Endothelial cell of umbilical vein (primary cell): ENCODE measurements around the gene IQSEC2. TPM values are rescaled to one million over a fixed set of nuclear protein-coding genes. Genes with fewer than 3 reads are reported as not detected.
A peak's percentile ranks its signal among the peaks of the same experiment; 100 is the strongest.

Experiments
- BruUV-seq: library from RNA; stranded (reverse); fragments of 400-500 nt; replicated peaks from 2 replicates; lab custom pipeline; 2021; lab: Mats Ljungman, UMichigan
- CTCF ChIA-PET: fragments of 300-600, 350-600 bp; sonication (Branson Sonifier 250); formaldehyde crosslinking; loops from one replicate; lab custom pipeline; 2021; ENCODE audit warnings: antibody characterized with exemption, inconsistent platforms; lab: Charles Lee
- POLR2A ChIA-PET: fragments of 300-600, 350-600 bp; sonication (Branson Sonifier 250); formaldehyde crosslinking; loops from one replicate; lab custom pipeline; 2021; ENCODE audit warnings: antibody characterized with exemption, inconsistent platforms; lab: Charles Lee
- DNase-seq: peaks from one replicate; pipeline ENCODE4 v3.0.0-alpha.2; 2011; ENCODE audit warnings: low read depth, low spot score
- FAIRE-seq: peaks from 2 replicates; lab custom pipeline; 2011; peaks lifted over from hg19 to GRCh38; lab: Jason Lieb, UNC
- H2AFZ ChIP-seq: 2 replicates; pipeline ENCODE4 v1.6.0; 2012; ENCODE audit warnings: low read depth, low read length, control low read depth, inconsistent platforms
- H3K27ac ChIP-seq: 2 replicates; pipeline ENCODE4 v1.5.1; 2011; ENCODE audit warnings: low read depth, mild to moderate bottlenecking, control low read depth, low read length, moderate library complexity; ENCODE audit not compliant: insufficient read depth
- H3K27me3 ChIP-seq, 2 experiments: 2 replicates each; pipeline versions ENCODE4 v1.6.0 to v1.6.1; 2011; ENCODE audit warnings: low read length in 2 of 2, mixed read lengths in 1 of 2; ENCODE audit not compliant: control insufficient read depth in 2 of 2, insufficient read depth in 2 of 2
- H3K36me3 ChIP-seq, 2 experiments: 2 replicates in 1 of 2; 3 replicates in 1 of 2; pipeline ENCODE4 v1.5.1; 2011; ENCODE audit warnings: low read length in 2 of 2, mild to moderate bottlenecking in 1 of 2, moderate library complexity in 1 of 2; ENCODE audit not compliant: control insufficient read depth in 2 of 2, insufficient read depth in 2 of 2; ENCODE audit errors: extremely low read depth in 1 of 2
- H3K4me1 ChIP-seq: 3 replicates; pipeline ENCODE4 v1.5.1; 2011; ENCODE audit warnings: mild to moderate bottlenecking, low read length; ENCODE audit not compliant: control insufficient read depth, insufficient read depth; ENCODE audit errors: extremely low read depth
- H3K4me2 ChIP-seq: 2 replicates; pipeline ENCODE4 v1.6.1; 2011; ENCODE audit warnings: low read length, control low read depth, mixed read lengths; ENCODE audit not compliant: insufficient read depth
- H3K4me3 ChIP-seq, 3 experiments: fragments of 200-600 bp in 1 of 3; sonication (generic), shearing (Covaris generic) in 1 of 3; replicated peaks in 1 of 3; 2 replicates each; pipeline ENCODE4 v1.5.1; 2011 to 2016; ENCODE audit warnings: control low read depth in 3 of 3, low read length in 3 of 3, mild to moderate bottlenecking in 2 of 3, inconsistent platforms in 1 of 3, low read depth in 1 of 3, moderate library complexity in 1 of 3; ENCODE audit not compliant: insufficient read depth in 1 of 3
- H3K79me2 ChIP-seq: 2 replicates; pipeline ENCODE4 v1.6.0; 2012; ENCODE audit warnings: low read length, inconsistent platforms; ENCODE audit not compliant: control insufficient read depth, insufficient read depth
- H3K9ac ChIP-seq: replicated peaks from 2 replicates; pipeline ENCODE3; 2011; ENCODE audit warnings: low read length, control low read depth; ENCODE audit not compliant: insufficient read depth; ENCODE audit errors: extremely low read depth
- H3K9me1 ChIP-seq: replicated peaks from 3 replicates; pipeline ENCODE4 v1.6.0; 2011; ENCODE audit warnings: mild to moderate bottlenecking, low read length; ENCODE audit not compliant: control insufficient read depth, insufficient read depth; ENCODE audit errors: extremely low read depth
- H3K9me3 ChIP-seq: replicated peaks from 2 replicates; pipeline ENCODE4 v1.5.1; 2012; ENCODE audit warnings: low read length, inconsistent platforms; ENCODE audit not compliant: control insufficient read depth, insufficient read depth
- H4K20me1 ChIP-seq: replicated peaks from 2 replicates; pipeline ENCODE3; 2011; ENCODE audit warnings: mild to moderate bottlenecking, low read length; ENCODE audit not compliant: control insufficient read depth, insufficient read depth; ENCODE audit errors: extremely low read depth
- CTCF ChIP-seq, 2 donors: IDR thresholded peaks; 1 replicate in 1 of 2; 2 replicates in 1 of 2; pipeline ENCODE4 v1.5.1; 2011; ENCODE audit warnings: low read length in 2 of 2, mild to moderate bottlenecking in 2 of 2, moderate library complexity in 2 of 2, control low read depth in 1 of 2, inconsistent platforms in 1 of 2, low read depth in 1 of 2; ENCODE audit not compliant: insufficient read depth in 1 of 2; ENCODE audit errors: extremely low read depth in 1 of 2
- EZH2 ChIP-seq: IDR thresholded peaks from 2 replicates; pipeline ENCODE4 v1.6.1; 2012; ENCODE audit warnings: borderline replicate concordance, low read depth, mild to moderate bottlenecking, moderate library complexity, low read length, inconsistent platforms; ENCODE audit not compliant: severe bottlenecking
- FOS ChIP-seq: IDR thresholded peaks from 2 replicates; pipeline ENCODE4 v1.6.1; 2011; ENCODE audit warnings: mild to moderate bottlenecking, low read length, moderate library complexity, borderline replicate concordance; ENCODE audit not compliant: insufficient read depth
- GATA2 ChIP-seq: IDR thresholded peaks from 2 replicates; pipeline ENCODE4 v1.7.0; 2011; ENCODE audit warnings: low read depth, mild to moderate bottlenecking, moderate library complexity, mixed read lengths, low read length; ENCODE audit not compliant: insufficient read length, insufficient read depth
- JUN ChIP-seq: IDR thresholded peaks from 2 replicates; pipeline ENCODE4 v1.6.1; 2011; ENCODE audit warnings: borderline replicate concordance, low read depth; ENCODE audit not compliant: insufficient read length, insufficient read depth
- MAX ChIP-seq: IDR thresholded peaks from 2 replicates; pipeline ENCODE4 v1.6.1; 2011; ENCODE audit not compliant: insufficient read depth, insufficient read length
- MYC ChIP-seq: IDR thresholded peaks from one replicate; pipeline ENCODE4 v1.6.1; 2011; ENCODE audit warnings: mild to moderate bottlenecking, low read depth, low read length
- POLR2A ChIP-seq: IDR thresholded peaks from 2 replicates; pipeline ENCODE4 v1.6.1; 2012; ENCODE audit warnings: low read depth, mild to moderate bottlenecking, control low read depth, low read length
- POLR2AphosphoS5 ChIP-seq: IDR thresholded peaks from 2 replicates; pipeline ENCODE4 v1.6.1; 2012; ENCODE audit warnings: low read depth, mild to moderate bottlenecking, control low read depth, low read length, moderate library complexity; ENCODE audit not compliant: insufficient read depth
- dilution Hi-C: fragments of 300-500 bp; cut with MboI; formaldehyde crosslinking; loops from one replicate; pipeline ENCODE4 v1.15.0; 2019; ENCODE audit warnings: low sequenced_read_pairs; ENCODE audit not compliant: extremely low pct_ligation_motif_present
- intact Hi-C: fragments of 100-400 bp; cut with micrococcal nuclease; formaldehyde crosslinking; loops from one replicate; pipeline ENCODE4 v1.10.0; 2022
- polyA plus RNA-seq, 4 experiments: library from polyadenylated mRNA; depleted of rRNA in 3 of 4; stranded (reverse) in 3 of 4; unstranded in 1 of 4; fragments of >200 nt; gene quantifications; 2 replicates each; pipeline versions ENCODE4 v1.2.1 to v1.2.3, GENCODE V29; 2011 to 2012; ENCODE audit warnings: missing spikeins in 1 of 4
- total RNA-seq: library from RNA; stranded (reverse); gene quantifications from 2 replicates; pipeline ENCODE4 v1.2.3, GENCODE V29; 2021

IQSEC2 gene
- total and polyA plus RNA-seq, 2 donors (not counting 3 experiments of a cell fraction or from before 2014, with no cell fraction given): 5.4 to 9.9 TPM

- intact Hi-C loops: no loop called here
- no peaks in the 10 kb centered on the region for H4K20me1 ChIP-seq
- peaks cover 46 to 47% of the 10 kb centered on the region in 2 experiments for H3K27me3 ChIP-seq
These were observed 40.6 kb upstream of the IQSEC2 start for GRCh38 chrX:53321943-53322497.

GRCh38 chrX:53321230-53321942 is 40.0 kb upstream of the IQSEC2 start:
- TF ChIP-seq MYC (no peak), POLR2AphosphoS5 (no peak), EZH2 (no peak), MAX (no peak), JUN (no peak), CTCF (IDR thresholded peaks at IDR 0.05; ENCODE audit: extremely low read depth in 1 of 2, insufficient read depth in 1 of 2, low read depth in 1 of 2, low read length in 2 of 2) (no peak), FOS (no peak), GATA2 (no peak), POLR2A (no peak)
- POLR2A ChIA-PET: no interaction called here
- Histone ChIP-seq H3K27me3 (peaks cover 46 to 47% of the 10 kb centered on the region in 2 experiments), H3K4me2 (peak overlapping the region; percentile 34), H3K9me3 (no peaks in the 10 kb centered on the region), H3K27ac (no peak overlapping the region), H3K4me1 (peaks cover 6% of the 10 kb centered on the region), H3K79me2 (no peaks in the 10 kb centered on the region), H4K20me1 (no peaks in the 10 kb centered on the region), H3K9me1 (no peaks in the 10 kb centered on the region), H3K36me3 (no peaks in the 10 kb centered on the region), H3K4me3 (peak overlapping the region in 1 of 3 experiments; percentile 42), H3K9ac (no peak overlapping the region), H2AFZ (no peak overlapping the region)
- CTCF ChIA-PET: interaction anchor here (1.1 to 9.3 kb wide), 4 partner anchors 9 to 160 kb away, joined by 3 to 208 read pairs (median 24); partner anchors contain the start of genes RIBC1 and SMC1A
- dilution Hi-C loops (no loop called here), intact Hi-C loops (no loop called here)
- no peak for DNase-seq
- FAIRE-seq: peak; percentile 15
- no TSS peak for BruUV-seq

More at GRCh38 chrX:53321943-53322497, 40.6 kb upstream of the IQSEC2 start:
- TF ChIP-seq JUN: no peak
- no peaks in the 10 kb centered on the region for H3K79me2 ChIP-seq
- dilution Hi-C loops: no loop called here
- H3K4me3 ChIP-seq: no peak overlapping the region
- peaks cover 11% of the 10 kb centered on the region for H3K4me1 ChIP-seq
- no peak overlapping the region for H3K9ac ChIP-seq
- CTCF ChIA-PET: interaction anchor here (0.7 kb wide), 1 partner anchor 9 kb away, joined by 3 read pairs; no protein-coding TSS in a partner anchor
- no peak overlapping the region for H2AFZ ChIP-seq
- H3K4me2 ChIP-seq: no peak overlapping the region
- H3K36me3 ChIP-seq: no peaks in the 10 kb centered on the region
- H3K27ac ChIP-seq: no peak overlapping the region
- no peaks in the 10 kb centered on the region for H3K9me1 ChIP-seq
- no peak for FAIRE-seq
- no peaks in the 10 kb centered on the region for H3K9me3 ChIP-seq
- no TSS peak for BruUV-seq
- POLR2A ChIA-PET: no interaction called here
- no peak for DNase-seq
